ENCODE data around the gene POLR1E.

POLR1E gene, protein sequence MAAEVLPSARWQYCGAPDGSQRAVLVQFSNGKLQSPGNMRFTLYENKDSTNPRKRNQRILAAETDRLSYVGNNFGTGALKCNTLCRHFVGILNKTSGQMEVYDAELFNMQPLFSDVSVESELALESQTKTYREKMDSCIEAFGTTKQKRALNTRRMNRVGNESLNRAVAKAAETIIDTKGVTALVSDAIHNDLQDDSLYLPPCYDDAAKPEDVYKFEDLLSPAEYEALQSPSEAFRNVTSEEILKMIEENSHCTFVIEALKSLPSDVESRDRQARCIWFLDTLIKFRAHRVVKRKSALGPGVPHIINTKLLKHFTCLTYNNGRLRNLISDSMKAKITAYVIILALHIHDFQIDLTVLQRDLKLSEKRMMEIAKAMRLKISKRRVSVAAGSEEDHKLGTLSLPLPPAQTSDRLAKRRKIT

DNA sequence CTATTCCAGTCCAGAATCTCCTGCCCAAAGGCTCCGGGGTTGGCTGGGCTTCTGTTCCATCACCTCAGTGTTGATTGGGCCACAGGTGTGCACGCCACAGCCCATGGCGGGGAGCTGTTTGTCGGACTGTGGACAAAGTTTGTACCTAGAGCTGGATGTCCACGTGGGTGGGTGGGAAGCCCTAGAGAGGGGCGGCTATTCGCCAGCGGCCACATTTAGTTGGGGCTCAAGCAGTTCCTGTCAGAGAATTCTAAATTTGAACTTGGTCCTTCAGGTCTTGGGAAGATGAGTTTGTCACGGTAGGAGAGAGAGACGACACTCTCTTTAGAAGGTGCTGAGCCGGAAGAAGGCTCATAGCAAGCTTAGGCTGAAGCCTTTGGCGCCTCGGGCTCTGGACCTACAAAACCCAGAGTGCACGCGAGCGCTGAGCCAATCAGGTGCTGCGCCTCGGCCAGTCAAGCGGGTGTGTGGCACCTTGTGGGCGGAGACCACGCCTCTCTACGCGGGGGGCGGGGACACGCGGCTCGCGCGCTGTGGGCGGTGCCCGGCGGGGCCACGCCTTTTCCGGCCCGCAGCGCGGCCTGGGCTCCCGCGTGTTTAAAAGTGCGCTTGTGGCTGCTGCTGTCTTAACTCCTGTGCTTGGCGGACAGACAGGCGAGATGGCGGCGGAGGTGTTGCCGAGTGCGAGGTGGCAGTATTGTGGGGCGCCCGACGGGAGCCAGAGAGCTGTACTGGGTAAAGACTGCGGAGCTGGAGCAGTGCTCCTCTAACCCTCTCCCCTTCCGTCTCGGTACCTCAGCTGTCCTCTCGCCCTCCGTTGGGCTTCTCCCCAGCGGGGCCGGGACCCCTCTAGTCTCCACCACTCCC lies at the start of gene POLR1E:
Gene POLR1E (plus strand): TSS at position 560 of the 867 bp plus-strand sequence. CDS start 100 bp downstream, at position 660.
- TF ChIP-seq POLR2A (IDR thresholded peaks at IDR 0.05; ENCODE audit: extremely low read depth, insufficient read length) = peak; percentile 77
- TF ChIP-seq, protein P1, sequence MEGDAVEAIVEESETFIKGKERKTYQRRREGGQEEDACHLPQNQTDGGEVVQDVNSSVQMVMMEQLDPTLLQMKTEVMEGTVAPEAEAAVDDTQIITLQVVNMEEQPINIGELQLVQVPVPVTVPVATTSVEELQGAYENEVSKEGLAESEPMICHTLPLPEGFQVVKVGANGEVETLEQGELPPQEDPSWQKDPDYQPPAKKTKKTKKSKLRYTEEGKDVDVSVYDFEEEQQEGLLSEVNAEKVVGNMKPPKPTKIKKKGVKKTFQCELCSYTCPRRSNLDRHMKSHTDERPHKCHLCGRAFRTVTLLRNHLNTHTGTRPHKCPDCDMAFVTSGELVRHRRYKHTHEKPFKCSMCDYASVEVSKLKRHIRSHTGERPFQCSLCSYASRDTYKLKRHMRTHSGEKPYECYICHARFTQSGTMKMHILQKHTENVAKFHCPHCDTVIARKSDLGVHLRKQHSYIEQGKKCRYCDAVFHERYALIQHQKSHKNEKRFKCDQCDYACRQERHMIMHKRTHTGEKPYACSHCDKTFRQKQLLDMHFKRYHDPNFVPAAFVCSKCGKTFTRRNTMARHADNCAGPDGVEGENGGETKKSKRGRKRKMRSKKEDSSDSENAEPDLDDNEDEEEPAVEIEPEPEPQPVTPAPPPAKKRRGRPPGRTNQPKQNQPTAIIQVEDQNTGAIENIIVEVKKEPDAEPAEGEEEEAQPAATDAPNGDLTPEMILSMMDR (IDR thresholded peaks at IDR 0.05; ENCODE audit: low read depth, low read length) = no peak
- TF ChIP-seq MYC (IDR thresholded peaks at IDR 0.05; ENCODE audit: low read depth, low read length) = peak; percentile 88
- TF ChIP-seq, protein P2, sequence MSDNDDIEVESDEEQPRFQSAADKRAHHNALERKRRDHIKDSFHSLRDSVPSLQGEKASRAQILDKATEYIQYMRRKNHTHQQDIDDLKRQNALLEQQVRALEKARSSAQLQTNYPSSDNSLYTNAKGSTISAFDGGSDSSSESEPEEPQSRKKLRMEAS (IDR thresholded peaks at IDR 0.05; ENCODE audit: low read depth, low read length) = peak; percentile 84
- H3K4me3 ChIP-seq (ENCODE audit: low read depth, low read length) = peak within 1 kb of the TSS; percentile 87
- peak; percentile 93 for DNase-seq (ENCODE audit: low read depth)

DNA sequence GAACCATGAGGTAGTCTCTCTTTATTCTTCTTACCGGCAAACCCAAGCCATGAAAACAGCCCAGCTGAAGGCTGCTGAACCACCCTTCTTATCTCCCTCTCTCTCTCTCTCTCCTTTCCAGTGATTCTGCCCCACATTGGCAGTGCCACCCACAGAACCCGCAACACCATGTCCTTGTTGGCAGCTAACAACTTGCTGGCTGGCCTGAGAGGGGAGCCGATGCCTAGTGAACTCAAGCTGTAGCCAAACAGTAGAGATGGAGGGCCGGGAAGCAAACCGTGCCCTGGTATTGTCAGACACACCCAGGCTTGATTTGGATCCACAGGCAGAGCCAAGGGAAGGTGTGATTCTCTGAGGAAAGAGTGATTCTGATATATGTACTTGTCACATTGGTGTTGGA lies 49.2 kb upstream of the POLR1E start:
- no peak for DNase-seq (ENCODE audit: low read depth)
- no peak overlapping the region for H3K4me3 ChIP-seq (ENCODE audit: low read depth, low read length)
- no peak for TF ChIP-seq MYC (IDR thresholded peaks at IDR 0.05; ENCODE audit: low read depth, low read length)
- TF ChIP-seq, protein P1 (IDR thresholded peaks at IDR 0.05; ENCODE audit: low read depth, low read length) = no peak
- no peak for TF ChIP-seq POLR2A (IDR thresholded peaks at IDR 0.05; ENCODE audit: extremely low read depth, insufficient read length)
- TF ChIP-seq, protein P2 (IDR thresholded peaks at IDR 0.05; ENCODE audit: low read depth, low read length) = no peak

DNA sequence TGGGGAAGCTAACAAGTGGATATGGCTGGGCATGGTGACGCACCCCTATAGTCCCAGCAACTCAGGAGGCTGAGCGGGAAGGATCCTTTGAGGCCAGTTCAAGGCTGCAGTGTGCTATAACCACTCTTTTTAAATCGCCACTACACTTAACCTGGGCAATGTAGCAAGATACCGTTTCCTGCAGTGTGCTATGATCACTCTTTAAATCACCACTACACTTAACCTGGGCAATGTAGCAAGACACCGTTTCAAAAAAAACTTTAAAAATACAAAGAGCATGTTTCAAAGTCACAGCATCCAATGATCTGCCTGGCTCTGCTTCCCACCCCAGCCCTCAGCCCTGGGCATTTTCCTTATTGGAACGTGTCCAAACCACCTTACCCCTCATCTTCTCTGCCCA lies 48.7 kb upstream of the POLR1E start:
- TF ChIP-seq, protein P1 (IDR thresholded peaks at IDR 0.05; ENCODE audit: low read depth, low read length) = no peak
- TF ChIP-seq POLR2A (IDR thresholded peaks at IDR 0.05; ENCODE audit: extremely low read depth, insufficient read length) = no peak
- no peak for TF ChIP-seq MYC (IDR thresholded peaks at IDR 0.05; ENCODE audit: low read depth, low read length)
- TF ChIP-seq, protein P2 (IDR thresholded peaks at IDR 0.05; ENCODE audit: low read depth, low read length) = no peak
- DNase-seq (ENCODE audit: low read depth) = no peak
- no peak overlapping the region for H3K4me3 ChIP-seq (ENCODE audit: low read depth, low read length)

DNA sequence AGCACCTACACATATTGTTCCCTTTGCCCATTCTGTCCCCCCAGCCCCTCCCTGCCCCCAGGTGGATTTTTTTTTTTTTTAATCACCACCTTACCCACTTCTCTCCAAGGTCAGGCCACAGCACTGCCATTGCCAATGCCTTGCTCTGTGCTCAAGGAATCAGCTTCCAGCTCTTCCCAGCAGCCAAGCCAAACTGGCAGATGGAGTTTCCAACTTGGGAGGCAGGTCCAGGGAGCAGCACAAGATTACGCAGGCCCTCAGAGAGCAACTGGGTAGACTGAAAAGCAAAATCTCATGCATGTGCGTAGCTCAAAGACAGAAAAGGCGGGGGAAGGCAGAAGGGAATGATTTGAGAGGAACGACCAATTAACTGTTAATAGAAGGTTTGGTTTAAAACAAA lies 48.1 kb upstream of the POLR1E start:
- H3K4me3 ChIP-seq (ENCODE audit: low read depth, low read length) = no peak overlapping the region
- TF ChIP-seq, protein P2 (IDR thresholded peaks at IDR 0.05; ENCODE audit: low read depth, low read length) = no peak
- TF ChIP-seq, protein P1 (IDR thresholded peaks at IDR 0.05; ENCODE audit: low read depth, low read length) = no peak
- TF ChIP-seq MYC (IDR thresholded peaks at IDR 0.05; ENCODE audit: low read depth, low read length) (no peak), POLR2A (IDR thresholded peaks at IDR 0.05; ENCODE audit: extremely low read depth, insufficient read length) (no peak)
- DNase-seq (ENCODE audit: low read depth) = no peak

DNA sequence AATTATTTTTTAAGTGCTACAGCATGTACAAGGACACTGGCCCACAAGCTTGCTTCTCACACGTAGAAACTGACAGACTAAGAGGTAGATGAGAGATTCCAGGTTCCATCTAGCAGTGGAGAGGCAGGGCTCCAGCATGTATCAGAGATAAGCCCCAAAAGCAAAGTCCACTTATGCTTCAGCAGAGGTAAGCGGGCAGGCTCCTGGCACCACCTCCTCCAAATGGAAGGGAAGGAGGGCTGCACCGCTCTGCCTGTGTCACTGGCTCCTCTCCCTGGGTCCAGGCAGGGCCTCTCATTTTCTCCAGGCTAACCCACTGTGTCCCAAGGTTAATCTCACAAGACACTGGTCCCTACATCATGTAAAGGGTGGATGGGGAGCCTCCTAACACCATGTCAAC lies 47.4 kb upstream of the POLR1E start:
- no peak for DNase-seq (ENCODE audit: low read depth)
- no peak overlapping the region for H3K4me3 ChIP-seq (ENCODE audit: low read depth, low read length)
- no peak for TF ChIP-seq MYC (IDR thresholded peaks at IDR 0.05; ENCODE audit: low read depth, low read length)
- TF ChIP-seq, protein P2 (IDR thresholded peaks at IDR 0.05; ENCODE audit: low read depth, low read length) = no peak
- TF ChIP-seq, protein P1 (IDR thresholded peaks at IDR 0.05; ENCODE audit: low read depth, low read length) = no peak
- no peak for TF ChIP-seq POLR2A (IDR thresholded peaks at IDR 0.05; ENCODE audit: extremely low read depth, insufficient read length)

All from NB4 (cell line).